IMR-90 (cell line): ENCODE measurements around the gene METTL17.

Experiments used
- CEBPB ChIP-seq: IDR thresholded peaks from 2 replicates; pipeline ENCODE4 v1.6.1; 2012; ENCODE audit warnings: low read depth, low read length, improper control_type of control experiment
- MXI1 ChIP-seq: IDR thresholded peaks from 2 replicates; pipeline ENCODE4 v1.6.1; 2012; ENCODE audit warnings: low read depth, mild to moderate bottlenecking, low read length, moderate library complexity, borderline replicate concordance
- POLR2A ChIP-seq: IDR thresholded peaks from 2 replicates; pipeline ENCODE4 v1.6.1; 2012; ENCODE audit warnings: mild to moderate bottlenecking, low read depth, low read length
- RAD21 ChIP-seq: IDR thresholded peaks from 2 replicates; pipeline ENCODE4 v1.6.1; 2012; ENCODE audit warnings: low read length, improper control_type of control experiment
- TF ChIP-seq, protein P1 (sequence below): conservative IDR thresholded peaks from 2 replicates; pipeline ENCODE4 v1.5.1; 2012; ENCODE audit warnings: mild to moderate bottlenecking, low read depth, low read length, improper control_type of control experiment
- TF ChIP-seq, protein P2 (sequence below): fragments of 150-350 bp; IDR thresholded peaks from 2 replicates; pipeline ENCODE4 v1.6.1; 2016; ENCODE audit warnings: low read depth, mild to moderate bottlenecking, low read length, moderate library complexity, borderline replicate concordance

DNA sequence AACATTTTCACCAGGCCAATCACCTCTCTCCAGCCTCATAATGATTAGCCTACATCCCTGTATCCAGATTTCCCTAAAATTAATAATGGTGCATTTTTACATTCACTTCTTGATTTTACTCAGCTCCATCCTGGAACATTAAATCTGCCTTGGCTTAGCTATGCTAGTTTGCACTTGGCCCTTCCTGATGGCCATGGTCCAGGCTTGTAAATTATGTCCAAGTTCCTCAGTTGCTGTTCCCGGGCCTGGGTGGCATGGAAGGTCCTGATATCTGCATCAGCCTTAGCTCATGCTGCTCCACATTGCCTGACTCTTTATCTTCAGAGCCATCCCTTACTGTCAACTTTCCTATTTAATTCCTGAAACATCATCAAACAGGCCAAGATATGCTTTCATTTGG lies 11.1 kb upstream of the METTL17 start:
- no peak for TF ChIP-seq CEBPB
- TF ChIP-seq POLR2A, result no peak
- TF ChIP-seq, protein P1, sequence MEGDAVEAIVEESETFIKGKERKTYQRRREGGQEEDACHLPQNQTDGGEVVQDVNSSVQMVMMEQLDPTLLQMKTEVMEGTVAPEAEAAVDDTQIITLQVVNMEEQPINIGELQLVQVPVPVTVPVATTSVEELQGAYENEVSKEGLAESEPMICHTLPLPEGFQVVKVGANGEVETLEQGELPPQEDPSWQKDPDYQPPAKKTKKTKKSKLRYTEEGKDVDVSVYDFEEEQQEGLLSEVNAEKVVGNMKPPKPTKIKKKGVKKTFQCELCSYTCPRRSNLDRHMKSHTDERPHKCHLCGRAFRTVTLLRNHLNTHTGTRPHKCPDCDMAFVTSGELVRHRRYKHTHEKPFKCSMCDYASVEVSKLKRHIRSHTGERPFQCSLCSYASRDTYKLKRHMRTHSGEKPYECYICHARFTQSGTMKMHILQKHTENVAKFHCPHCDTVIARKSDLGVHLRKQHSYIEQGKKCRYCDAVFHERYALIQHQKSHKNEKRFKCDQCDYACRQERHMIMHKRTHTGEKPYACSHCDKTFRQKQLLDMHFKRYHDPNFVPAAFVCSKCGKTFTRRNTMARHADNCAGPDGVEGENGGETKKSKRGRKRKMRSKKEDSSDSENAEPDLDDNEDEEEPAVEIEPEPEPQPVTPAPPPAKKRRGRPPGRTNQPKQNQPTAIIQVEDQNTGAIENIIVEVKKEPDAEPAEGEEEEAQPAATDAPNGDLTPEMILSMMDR, result no peak
- TF ChIP-seq MXI1, result no peak
- TF ChIP-seq RAD21, result no peak
- TF ChIP-seq, protein P2, sequence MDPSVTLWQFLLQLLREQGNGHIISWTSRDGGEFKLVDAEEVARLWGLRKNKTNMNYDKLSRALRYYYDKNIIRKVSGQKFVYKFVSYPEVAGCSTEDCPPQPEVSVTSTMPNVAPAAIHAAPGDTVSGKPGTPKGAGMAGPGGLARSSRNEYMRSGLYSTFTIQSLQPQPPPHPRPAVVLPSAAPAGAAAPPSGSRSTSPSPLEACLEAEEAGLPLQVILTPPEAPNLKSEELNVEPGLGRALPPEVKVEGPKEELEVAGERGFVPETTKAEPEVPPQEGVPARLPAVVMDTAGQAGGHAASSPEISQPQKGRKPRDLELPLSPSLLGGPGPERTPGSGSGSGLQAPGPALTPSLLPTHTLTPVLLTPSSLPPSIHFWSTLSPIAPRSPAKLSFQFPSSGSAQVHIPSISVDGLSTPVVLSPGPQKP, result no peak
